ENCODE results near the gene BFAR.
"Not testable (repeated sequence)": the region's sequence is repeated elsewhere in the genome, so short reads cannot be mapped to it uniquely, and the experiment has no call there.

BFAR gene

GRCh38 chr16:14694129-14694528, 61.4 kb downstream of the BFAR start, which contains the start of gene PLA2G10:
Gene PLA2G10, minus strand, starts transcription at chr16:14694308. Its CDS starts 79 bp downstream, at chr16:14694229.
- DNase-seq (ENCODE audit: low read depth in 2 of 2), result not testable (repeated sequence)

DNA sequence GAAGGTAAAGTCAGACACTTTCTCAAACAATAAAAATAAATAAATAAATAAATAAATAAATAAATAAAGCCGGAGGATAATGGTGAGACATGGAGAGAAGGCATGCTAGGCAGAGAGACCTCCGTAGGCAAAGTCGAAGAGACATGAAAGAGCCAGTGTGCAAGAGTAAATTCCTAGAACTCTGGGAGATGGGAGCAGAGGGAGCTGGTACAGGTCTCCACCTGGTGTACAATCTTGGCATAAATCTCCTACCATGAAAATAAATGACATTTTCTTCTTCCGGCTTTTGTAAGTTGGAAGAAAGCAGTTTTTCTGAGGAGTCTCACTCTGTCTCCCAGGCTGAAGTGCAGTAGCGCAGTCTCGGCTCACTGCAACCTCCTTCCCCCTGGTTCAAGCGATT, 69.1 kb downstream of the BFAR start:
- DNase-seq (ENCODE audit: low read depth in 2 of 2), result not testable (repeated sequence)

DNA sequence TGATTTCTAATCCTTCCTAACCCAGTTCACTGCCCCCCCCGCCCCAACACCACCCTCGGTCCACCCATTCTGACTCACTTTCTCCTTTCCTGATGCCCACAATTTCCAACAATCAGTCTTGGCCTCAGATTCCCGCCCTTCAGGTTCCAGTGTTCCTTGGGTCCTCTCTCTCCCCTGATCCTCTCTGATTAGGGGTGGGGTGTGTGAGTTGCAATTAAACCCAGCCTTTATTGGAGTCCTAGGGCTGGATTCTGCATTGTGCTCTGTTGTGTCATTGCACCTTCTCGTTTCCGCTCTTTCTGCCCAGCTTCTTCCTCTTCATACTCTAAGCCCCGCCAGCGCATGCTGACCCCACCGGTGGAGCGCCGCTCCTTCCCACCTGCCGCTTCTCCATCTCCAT, 69.9 kb downstream of the BFAR start:
- not testable (repeated sequence) for DNase-seq (ENCODE audit: low read depth in 2 of 2)

DNA sequence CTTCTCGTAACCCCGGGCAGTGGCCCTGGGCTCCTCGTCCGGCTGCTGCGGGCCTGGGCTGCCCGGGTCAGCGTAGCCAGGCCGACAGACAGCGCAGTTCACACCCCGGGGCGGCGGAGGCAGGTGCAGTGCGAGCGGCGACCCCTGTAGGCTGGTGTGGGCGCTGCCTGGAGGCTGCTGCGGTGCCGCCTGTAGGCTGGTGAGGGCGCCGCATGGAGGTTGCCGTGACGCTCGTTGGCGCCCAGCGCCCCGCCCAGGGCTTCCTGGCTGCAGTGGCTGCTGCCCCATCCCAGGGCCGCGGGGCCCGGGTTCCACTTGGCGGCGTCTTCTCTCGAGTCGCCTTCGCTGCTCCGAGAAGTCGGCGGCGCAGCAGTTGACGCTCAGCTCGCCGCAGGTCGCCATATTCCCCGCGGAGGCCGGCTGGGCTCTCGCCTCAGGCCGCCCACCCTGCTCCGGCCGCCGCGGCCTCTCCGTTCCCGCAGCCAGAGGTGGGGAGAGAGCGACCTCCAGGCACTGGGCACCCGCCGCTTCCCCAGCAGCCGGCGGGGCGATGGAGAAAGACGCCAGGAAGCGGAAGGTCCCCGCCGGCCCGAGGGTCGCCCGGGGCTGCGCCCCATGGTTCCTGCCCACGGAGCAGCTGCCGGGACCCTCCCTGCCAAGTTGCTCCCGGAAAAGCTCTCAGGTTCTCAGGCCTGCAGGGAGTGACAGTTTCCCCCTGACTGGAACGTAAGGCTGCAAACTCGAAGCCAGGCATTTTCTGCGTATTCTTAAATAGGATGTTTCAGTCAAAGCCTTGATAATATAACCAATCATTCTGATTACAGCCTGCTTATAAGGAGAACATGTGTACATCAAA, 70.6 kb downstream of the BFAR start, which contains the start of gene NPIPA3:
Gene NPIPA3, plus strand, starts transcription at position 256 of the 856 bp plus-strand sequence. CDS start 5,533 bp downstream, outside the sequence.
- not testable (repeated sequence) for DNase-seq (ENCODE audit: low read depth in 2 of 2)

Measured in stimulated activated CD4-positive, alpha-beta T cell treated with anti-CD3 and anti-CD28 coated beads, Interleukin-12 subunit alpha, Interleukin-12 subunit beta, amount 100 ng/mL, for 24 hours (primary cell).